Thoracic aorta (tissue), 2 donors: ENCODE data around the gene RHOH. TPM values are rescaled to one million over a fixed set of nuclear protein-coding genes. Genes with fewer than 3 reads are reported as not detected.

Experiments
- ATAC-seq: fragments of 150-250 bp; one replicate; pipeline ENCODE4 v1.8.0; 2017; ENCODE audit warnings: low read depth; ENCODE audit not compliant: insufficient number of reproducible peaks, low FRiP score
- DNase-seq: peaks from one replicate; pipeline ENCODE4 v3.0.0-alpha.2; 2020; ENCODE audit warnings: low spot score
- H3K27ac ChIP-seq, 2 donors: fragments of 200-600 bp; sonication (generic); 1 replicate in 1 of 2; 2 replicates in 1 of 2; pipeline ENCODE4 v1.5.1; 2016; ENCODE audit warnings: mild to moderate bottlenecking in 2 of 2, moderate library complexity in 2 of 2
- H3K27me3 ChIP-seq: fragments of 200-600 bp; sonication (generic); replicated peaks from 2 replicates; pipeline ENCODE4 v1.6.0; 2016; ENCODE audit warnings: mild to moderate bottlenecking; ENCODE audit not compliant: insufficient read depth
- H3K36me3 ChIP-seq: fragments of 200-600 bp; sonication (generic); one replicate; pipeline ENCODE4 v1.5.1; 2016
- H3K4me1 ChIP-seq, 2 donors: fragments of 200-600 bp; sonication (generic); 1 replicate in 1 of 2; 2 replicates in 1 of 2; pipeline versions ENCODE4 v1.5.1 to v1.6.0; 2016; ENCODE audit warnings: low read depth in 2 of 2, mild to moderate bottlenecking in 1 of 2; ENCODE audit not compliant: control insufficient read depth in 1 of 2
- H3K4me3 ChIP-seq: fragments of 200-600 bp; sonication (generic); 2 replicates; pipeline ENCODE4 v1.5.1; 2016; ENCODE audit warnings: mild to moderate bottlenecking
- H3K9me3 ChIP-seq: fragments of 200-600 bp; sonication (generic); 2 replicates; pipeline ENCODE4 v1.5.1; 2016
- CTCF ChIP-seq: fragments of 200-600 bp; sonication (generic); IDR thresholded peaks from one replicate; pipeline ENCODE4 v1.5.1; 2019; ENCODE audit warnings: antibody characterized with exemption
- total RNA-seq, 2 donors: library from RNA; depleted of rRNA; stranded (reverse); fragments of >200 nt; gene quantifications; one replicate each; pipeline versions ENCODE4 v1.1.0 to v1.2.3, GENCODE V29; 2016

Gene RHOH
- total RNA-seq, 2 donors from 2014 or later: 5.8 to 10.2 TPM

GRCh38 chr4:40210776-40211175, 13.9 kb downstream of the RHOH start:
- no peaks in the 10 kb centered on the region for H3K36me3 ChIP-seq
- H3K4me1 ChIP-seq: peaks cover 0 to 3% of the 10 kb centered on the region in 2 donors
- no peaks in the 10 kb centered on the region for H3K9me3 ChIP-seq
- no peak for TF ChIP-seq CTCF
- H3K27me3 ChIP-seq: no peaks in the 10 kb centered on the region
- DNase-seq: no peak
- H3K4me3 ChIP-seq: no peak overlapping the region
- ATAC-seq: no peak
- no peak overlapping the region for H3K27ac ChIP-seq

DNA sequence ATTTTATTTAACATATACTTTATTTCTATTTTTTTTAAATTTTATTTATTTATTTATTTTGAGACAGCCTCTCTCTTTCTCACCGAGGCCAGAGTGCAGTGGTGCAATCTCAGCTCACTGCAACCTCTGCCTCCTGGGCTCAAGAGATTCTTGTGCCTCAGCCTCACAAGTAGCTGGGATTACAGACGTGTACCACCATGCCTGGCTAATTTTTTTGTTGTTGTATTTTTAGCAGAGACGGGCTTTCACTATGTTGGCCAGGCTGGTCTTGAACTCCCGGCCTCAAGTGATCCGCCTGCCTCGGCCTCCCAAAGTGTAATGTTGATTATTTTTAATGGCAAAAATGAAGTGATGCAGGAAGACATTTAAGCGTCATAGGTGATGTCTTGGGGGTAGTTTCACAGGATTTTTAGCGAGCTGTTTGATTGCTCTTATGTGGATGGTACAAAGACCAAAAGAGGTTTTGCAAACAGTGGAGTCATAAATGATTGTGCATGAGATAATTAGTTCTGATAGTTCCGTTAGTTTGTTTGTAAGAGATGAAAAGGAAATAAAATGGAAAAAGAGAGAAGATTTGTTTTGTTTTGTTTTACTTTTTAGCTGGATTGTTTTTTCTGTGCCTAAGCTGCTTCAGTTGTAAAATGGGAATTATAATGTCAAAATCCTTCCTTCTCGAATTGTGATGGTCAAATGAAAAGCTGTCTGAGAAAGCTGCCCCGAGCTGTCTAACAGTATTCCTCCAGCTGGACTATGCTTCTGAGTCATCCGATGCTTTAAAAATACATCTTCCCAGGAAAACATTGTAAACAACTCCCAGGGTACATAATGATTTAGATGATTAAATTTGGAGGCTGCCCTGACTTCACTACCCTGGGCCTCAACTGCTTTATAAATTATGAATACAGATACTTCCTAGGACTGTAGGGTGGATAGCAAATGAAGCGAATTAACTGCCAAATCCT, 14.7 kb downstream of the RHOH start:
- H3K27me3 ChIP-seq: no peaks in the 10 kb centered on the region
- no peaks in the 10 kb centered on the region for H3K9me3 ChIP-seq
- H3K36me3 ChIP-seq: no peaks in the 10 kb centered on the region
- H3K4me3 ChIP-seq: no peak overlapping the region
- ATAC-seq (no peak), DNase-seq (no peak)
- no peak for TF ChIP-seq CTCF
- no peak overlapping the region for H3K27ac ChIP-seq
- H3K4me1 ChIP-seq: no peaks in the 10 kb centered on the region

DNA sequence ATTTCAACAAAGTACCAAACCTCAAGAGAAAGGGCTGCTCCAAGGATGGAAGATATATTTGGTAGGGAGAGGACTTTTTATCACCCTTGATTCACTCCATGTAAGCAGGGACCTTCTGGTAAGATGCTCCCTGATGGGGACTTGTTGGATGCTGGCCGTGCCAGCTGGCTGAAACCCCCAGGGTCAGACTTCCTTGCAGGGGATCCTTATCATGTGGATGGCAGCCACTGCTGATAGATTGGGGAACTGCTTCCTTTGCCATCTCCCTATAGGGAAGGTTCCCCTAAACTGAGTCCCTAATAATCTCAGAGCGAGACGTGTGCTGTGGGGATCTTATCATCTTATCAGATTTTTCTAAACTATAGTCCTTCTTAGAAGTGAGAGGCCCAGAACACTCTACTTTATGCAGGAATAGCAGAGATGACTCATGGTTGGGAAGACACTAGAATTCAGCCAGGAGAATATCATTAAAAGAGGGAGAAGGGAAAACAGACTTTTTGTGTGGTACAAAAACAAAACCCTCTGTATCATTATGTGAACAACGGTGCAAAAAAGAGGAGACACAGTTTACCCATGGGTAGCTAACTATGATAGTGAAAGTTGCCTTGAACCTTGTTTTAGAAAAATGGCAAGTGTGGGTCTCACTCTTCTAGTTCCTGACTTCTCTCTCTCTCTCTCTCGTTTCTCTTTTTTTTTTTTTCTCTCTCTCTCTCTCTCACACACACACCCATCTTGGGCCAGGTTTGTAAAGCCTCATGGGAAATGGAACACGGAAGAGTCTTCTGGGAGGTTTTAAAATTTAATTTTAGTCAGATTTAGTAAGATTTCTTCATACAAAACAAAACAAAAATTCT, 16.1 kb downstream of the RHOH start:
- H3K9me3 ChIP-seq: no peaks in the 10 kb centered on the region
- no peaks in the 10 kb centered on the region for H3K4me1 ChIP-seq
- no peak overlapping the region for H3K27ac ChIP-seq
- no peaks in the 10 kb centered on the region for H3K36me3 ChIP-seq
- ATAC-seq (no peak), DNase-seq (no peak)
- H3K4me3 ChIP-seq: no peak overlapping the region
- no peaks in the 10 kb centered on the region for H3K27me3 ChIP-seq
- TF ChIP-seq CTCF: no peak

GRCh38 chr4:40214038-40214437, 17.2 kb downstream of the RHOH start:
- ATAC-seq: no peak
- Histone ChIP-seq H3K4me3 (no peak overlapping the region), H3K4me1 (no peaks in the 10 kb centered on the region), H3K36me3 (no peaks in the 10 kb centered on the region), H3K27ac (no peak overlapping the region), H3K27me3 (no peaks in the 10 kb centered on the region), H3K9me3 (no peaks in the 10 kb centered on the region)
- DNase-seq: no peak
- no peak for TF ChIP-seq CTCF
